Measurements from ENCODE around the gene C1orf146.

DNA sequence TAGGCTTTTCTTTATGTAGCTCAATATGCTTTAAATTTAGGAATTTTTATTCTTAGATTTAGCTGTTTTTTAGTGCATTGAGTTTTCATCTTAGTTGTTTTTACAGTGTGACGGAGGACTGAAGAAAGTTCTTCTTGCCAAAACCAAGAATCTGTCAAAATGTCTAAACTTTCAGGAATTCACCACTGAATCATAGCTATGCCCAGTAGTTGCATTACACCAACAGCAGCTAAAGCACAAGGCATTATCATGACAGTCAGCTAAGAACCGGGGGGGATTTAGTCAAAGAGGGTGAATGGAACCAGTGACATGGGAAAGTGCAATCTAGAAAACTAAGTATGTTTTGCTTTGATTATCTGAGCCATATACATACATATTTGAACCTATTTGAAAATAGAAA lies 6.5 kb upstream of the C1orf146 start:
- TF ChIP-seq POLR2A (IDR thresholded peaks at IDR 0.05), result no peak
- TF ChIP-seq, protein P1, sequence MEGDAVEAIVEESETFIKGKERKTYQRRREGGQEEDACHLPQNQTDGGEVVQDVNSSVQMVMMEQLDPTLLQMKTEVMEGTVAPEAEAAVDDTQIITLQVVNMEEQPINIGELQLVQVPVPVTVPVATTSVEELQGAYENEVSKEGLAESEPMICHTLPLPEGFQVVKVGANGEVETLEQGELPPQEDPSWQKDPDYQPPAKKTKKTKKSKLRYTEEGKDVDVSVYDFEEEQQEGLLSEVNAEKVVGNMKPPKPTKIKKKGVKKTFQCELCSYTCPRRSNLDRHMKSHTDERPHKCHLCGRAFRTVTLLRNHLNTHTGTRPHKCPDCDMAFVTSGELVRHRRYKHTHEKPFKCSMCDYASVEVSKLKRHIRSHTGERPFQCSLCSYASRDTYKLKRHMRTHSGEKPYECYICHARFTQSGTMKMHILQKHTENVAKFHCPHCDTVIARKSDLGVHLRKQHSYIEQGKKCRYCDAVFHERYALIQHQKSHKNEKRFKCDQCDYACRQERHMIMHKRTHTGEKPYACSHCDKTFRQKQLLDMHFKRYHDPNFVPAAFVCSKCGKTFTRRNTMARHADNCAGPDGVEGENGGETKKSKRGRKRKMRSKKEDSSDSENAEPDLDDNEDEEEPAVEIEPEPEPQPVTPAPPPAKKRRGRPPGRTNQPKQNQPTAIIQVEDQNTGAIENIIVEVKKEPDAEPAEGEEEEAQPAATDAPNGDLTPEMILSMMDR (IDR thresholded peaks at IDR 0.05), result no peak

Data from prostate gland (tissue), 2 donors.